HG02623 (cell line): ENCODE measurements around the gene MEIOSIN.

Experiments
- ATAC-seq: cut with Tn5 transposase; IDR thresholded peaks from one replicate; pipeline ENCODE4 v1.9.1; 2021; ENCODE audit warnings: moderate library complexity; ENCODE audit not compliant: unreplicated experiment

MEIOSIN gene

GRCh38 chr19:45779231-45780145 is 46.2 kb downstream of the MEIOSIN start:
- no peak for ATAC-seq

GRCh38 chr19:45780146-45780447 is 46.9 kb downstream of the MEIOSIN start:
- no peak for ATAC-seq

- no peak for ATAC-seq
Measured at GRCh38 chr19:45780448-45781213, 47.4 kb downstream of the MEIOSIN start.

- no peak for ATAC-seq
Measured at GRCh38 chr19:45781214-45782161, 48.2 kb downstream of the MEIOSIN start.

GRCh38 chr19:45782162-45782691 is 49.0 kb downstream of the MEIOSIN start, which contains the start of gene DMPK:
Gene DMPK (minus strand): TSS chr19:45782490. CDS start chr19:45782352, 138 bp downstream.
- ATAC-seq = no peak

GRCh38 chr19:45782820-45783785 is 49.9 kb downstream of the MEIOSIN start:
- ATAC-seq = no peak

- ATAC-seq = no peak
Measured at GRCh38 chr19:45784096-45784495, 50.9 kb downstream of the MEIOSIN start.

GRCh38 chr19:45785097-45785496 is 51.9 kb downstream of the MEIOSIN start:
- no peak for ATAC-seq

- no peak for ATAC-seq
Measured at GRCh38 chr19:45785781-45786532, 52.7 kb downstream of the MEIOSIN start.

- ATAC-seq = no peak
Measured at GRCh38 chr19:45786533-45786894, 53.3 kb downstream of the MEIOSIN start.

GRCh38 chr19:45789035-45789786 is 56.0 kb downstream of the MEIOSIN start:
- ATAC-seq = no peak

GRCh38 chr19:45790942-45791341 is 57.7 kb downstream of the MEIOSIN start:
- ATAC-seq = no peak

GRCh38 chr19:45791744-45792469 is 58.7 kb downstream of the MEIOSIN start:
- no peak for ATAC-seq

- ATAC-seq = peak; percentile 91
Measured at GRCh38 chr19:45792470-45793177, 59.4 kb downstream of the MEIOSIN start, which contains the start of gene DMWD. Gene DMWD (minus strand): TSS chr19:45792845. CDS start chr19:45792756, 89 bp downstream.

GRCh38 chr19:45793178-45793564 is 59.9 kb downstream of the MEIOSIN start:
- ATAC-seq = no peak

- no peak for ATAC-seq
Measured at GRCh38 chr19:45793876-45794275, 60.6 kb downstream of the MEIOSIN start.

GRCh38 chr19:45794627-45795026 is 61.4 kb downstream of the MEIOSIN start:
- ATAC-seq = no peak
